H1 (cell line): Measurements from ENCODE around the gene TTC3. TPM values are rescaled to one million over a fixed set of nuclear protein-coding genes. Genes with fewer than 3 reads are reported as not detected.

Experiments used
- KDM5A ChIP-seq: fragments of 200-600 bp; IDR thresholded peaks from 2 replicates; pipeline ENCODE4 v1.7.1; 2012; ENCODE audit warnings: mild to moderate bottlenecking, low read length, inconsistent platforms, mixed read lengths
- MAFK ChIP-seq: IDR thresholded peaks from 2 replicates; pipeline ENCODE4 v1.6.1; 2012; ENCODE audit warnings: low read depth, mild to moderate bottlenecking, improper control_type of control experiment, low read length
- PHF8 ChIP-seq: fragments of 200-600 bp; sonication (generic); conservative IDR thresholded peaks from 2 replicates; pipeline ENCODE4 v1.7.1; 2012; ENCODE audit warnings: low read depth, mild to moderate bottlenecking, inconsistent platforms, low read length, moderate library complexity
- RXRA ChIP-seq: IDR thresholded peaks from 2 replicates; pipeline ENCODE4 v1.6.1; 2011; ENCODE audit warnings: low read depth, mild to moderate bottlenecking, low read length, moderate library complexity; ENCODE audit not compliant: insufficient read depth
- SP2 ChIP-seq: IDR thresholded peaks from 2 replicates; pipeline ENCODE4 v1.6.1; 2012; ENCODE audit warnings: mild to moderate bottlenecking, low read length, inconsistent platforms
- polyA plus RNA-seq, 7 experiments: library from polyadenylated mRNA; depleted of rRNA in 3 of 7; stranded (reverse) in 5 of 7; unstranded in 2 of 7; fragments of >200 nt in 5 of 7; fragments of 200-250 nt in 2 of 7; gene quantifications; 1 replicate in 5 of 7; 2 replicates in 1 of 7; 4 replicates in 1 of 7; pipeline versions ENCODE4 v1.2.1 to v1.2.3, GENCODE V29; 2011 to 2013; ENCODE audit warnings: missing spikeins in 2 of 7, mixed read lengths in 2 of 7
- total RNA-seq: library from RNA; stranded (reverse); fragmentation: NEBNext Ultra II Directional; extraction: Animal tissue kit (Norgen Biotek cat#: 25700); gene quantifications from 2 replicates; pipeline ENCODE4 v1.2.1, GENCODE V29; 2021
- TF ChIP-seq, protein P1 (sequence below): fragments of 300-600 bp; sonication (generic); IDR thresholded peaks from 2 replicates; pipeline ENCODE4 v1.7.1; 2012; ENCODE audit warnings: low read length, moderate library complexity, mild to moderate bottlenecking, inconsistent platforms; ENCODE audit not compliant: insufficient replicate concordance

The TTC3 gene
- total and polyA plus RNA-seq, 2 of the 8 experiments (the other 6 are each of a cell fraction or from before 2014, with no cell fraction given): 11.0 to 36.2 TPM

DNA sequence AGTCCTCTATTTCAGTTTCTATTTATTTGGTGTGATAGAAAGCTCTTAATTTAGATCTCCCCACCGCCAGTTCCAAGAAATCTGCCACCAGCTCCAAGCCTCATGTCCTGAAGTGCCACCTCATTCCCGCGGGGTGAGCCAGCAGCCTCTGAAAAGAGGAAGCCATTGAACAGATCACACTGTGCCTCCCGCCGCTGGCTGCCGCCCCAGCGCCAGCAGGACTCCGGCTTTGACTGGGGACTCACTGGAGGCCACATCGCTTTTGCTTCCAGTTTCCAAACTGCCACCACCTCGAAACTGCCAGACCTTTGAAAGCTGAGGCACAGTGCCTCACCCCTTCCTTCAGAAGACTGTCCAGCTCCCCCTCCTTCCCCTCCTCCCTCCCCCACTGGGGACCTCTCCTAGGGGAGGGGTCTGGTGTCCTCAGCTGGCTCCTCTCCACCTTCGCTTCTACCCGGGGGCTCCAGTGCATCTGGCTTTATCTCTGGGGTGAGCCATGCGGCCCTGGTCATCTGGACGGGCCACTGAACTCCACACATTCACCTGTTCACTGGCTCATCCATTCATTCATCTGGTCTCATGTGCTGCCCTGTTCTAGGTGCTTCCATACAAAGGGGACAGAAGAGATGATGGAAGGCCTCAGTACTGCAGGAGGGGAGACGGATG, 135.1 kb downstream of the TTC3 start (continued):
- TF ChIP-seq, protein P1, sequence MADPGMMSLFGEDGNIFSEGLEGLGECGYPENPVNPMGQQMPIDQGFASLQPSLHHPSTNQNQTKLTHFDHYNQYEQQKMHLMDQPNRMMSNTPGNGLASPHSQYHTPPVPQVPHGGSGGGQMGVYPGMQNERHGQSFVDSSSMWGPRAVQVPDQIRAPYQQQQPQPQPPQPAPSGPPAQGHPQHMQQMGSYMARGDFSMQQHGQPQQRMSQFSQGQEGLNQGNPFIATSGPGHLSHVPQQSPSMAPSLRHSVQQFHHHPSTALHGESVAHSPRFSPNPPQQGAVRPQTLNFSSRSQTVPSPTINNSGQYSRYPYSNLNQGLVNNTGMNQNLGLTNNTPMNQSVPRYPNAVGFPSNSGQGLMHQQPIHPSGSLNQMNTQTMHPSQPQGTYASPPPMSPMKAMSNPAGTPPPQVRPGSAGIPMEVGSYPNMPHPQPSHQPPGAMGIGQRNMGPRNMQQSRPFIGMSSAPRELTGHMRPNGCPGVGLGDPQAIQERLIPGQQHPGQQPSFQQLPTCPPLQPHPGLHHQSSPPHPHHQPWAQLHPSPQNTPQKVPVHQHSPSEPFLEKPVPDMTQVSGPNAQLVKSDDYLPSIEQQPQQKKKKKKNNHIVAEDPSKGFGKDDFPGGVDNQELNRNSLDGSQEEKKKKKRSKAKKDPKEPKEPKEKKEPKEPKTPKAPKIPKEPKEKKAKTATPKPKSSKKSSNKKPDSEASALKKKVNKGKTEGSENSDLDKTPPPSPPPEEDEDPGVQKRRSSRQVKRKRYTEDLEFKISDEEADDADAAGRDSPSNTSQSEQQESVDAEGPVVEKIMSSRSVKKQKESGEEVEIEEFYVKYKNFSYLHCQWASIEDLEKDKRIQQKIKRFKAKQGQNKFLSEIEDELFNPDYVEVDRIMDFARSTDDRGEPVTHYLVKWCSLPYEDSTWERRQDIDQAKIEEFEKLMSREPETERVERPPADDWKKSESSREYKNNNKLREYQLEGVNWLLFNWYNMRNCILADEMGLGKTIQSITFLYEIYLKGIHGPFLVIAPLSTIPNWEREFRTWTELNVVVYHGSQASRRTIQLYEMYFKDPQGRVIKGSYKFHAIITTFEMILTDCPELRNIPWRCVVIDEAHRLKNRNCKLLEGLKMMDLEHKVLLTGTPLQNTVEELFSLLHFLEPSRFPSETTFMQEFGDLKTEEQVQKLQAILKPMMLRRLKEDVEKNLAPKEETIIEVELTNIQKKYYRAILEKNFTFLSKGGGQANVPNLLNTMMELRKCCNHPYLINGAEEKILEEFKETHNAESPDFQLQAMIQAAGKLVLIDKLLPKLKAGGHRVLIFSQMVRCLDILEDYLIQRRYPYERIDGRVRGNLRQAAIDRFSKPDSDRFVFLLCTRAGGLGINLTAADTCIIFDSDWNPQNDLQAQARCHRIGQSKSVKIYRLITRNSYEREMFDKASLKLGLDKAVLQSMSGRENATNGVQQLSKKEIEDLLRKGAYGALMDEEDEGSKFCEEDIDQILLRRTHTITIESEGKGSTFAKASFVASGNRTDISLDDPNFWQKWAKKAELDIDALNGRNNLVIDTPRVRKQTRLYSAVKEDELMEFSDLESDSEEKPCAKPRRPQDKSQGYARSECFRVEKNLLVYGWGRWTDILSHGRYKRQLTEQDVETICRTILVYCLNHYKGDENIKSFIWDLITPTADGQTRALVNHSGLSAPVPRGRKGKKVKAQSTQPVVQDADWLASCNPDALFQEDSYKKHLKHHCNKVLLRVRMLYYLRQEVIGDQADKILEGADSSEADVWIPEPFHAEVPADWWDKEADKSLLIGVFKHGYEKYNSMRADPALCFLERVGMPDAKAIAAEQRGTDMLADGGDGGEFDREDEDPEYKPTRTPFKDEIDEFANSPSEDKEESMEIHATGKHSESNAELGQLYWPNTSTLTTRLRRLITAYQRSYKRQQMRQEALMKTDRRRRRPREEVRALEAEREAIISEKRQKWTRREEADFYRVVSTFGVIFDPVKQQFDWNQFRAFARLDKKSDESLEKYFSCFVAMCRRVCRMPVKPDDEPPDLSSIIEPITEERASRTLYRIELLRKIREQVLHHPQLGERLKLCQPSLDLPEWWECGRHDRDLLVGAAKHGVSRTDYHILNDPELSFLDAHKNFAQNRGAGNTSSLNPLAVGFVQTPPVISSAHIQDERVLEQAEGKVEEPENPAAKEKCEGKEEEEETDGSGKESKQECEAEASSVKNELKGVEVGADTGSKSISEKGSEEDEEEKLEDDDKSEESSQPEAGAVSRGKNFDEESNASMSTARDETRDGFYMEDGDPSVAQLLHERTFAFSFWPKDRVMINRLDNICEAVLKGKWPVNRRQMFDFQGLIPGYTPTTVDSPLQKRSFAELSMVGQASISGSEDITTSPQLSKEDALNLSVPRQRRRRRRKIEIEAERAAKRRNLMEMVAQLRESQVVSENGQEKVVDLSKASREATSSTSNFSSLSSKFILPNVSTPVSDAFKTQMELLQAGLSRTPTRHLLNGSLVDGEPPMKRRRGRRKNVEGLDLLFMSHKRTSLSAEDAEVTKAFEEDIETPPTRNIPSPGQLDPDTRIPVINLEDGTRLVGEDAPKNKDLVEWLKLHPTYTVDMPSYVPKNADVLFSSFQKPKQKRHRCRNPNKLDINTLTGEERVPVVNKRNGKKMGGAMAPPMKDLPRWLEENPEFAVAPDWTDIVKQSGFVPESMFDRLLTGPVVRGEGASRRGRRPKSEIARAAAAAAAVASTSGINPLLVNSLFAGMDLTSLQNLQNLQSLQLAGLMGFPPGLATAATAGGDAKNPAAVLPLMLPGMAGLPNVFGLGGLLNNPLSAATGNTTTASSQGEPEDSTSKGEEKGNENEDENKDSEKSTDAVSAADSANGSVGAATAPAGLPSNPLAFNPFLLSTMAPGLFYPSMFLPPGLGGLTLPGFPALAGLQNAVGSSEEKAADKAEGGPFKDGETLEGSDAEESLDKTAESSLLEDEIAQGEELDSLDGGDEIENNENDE: no peak
- TF ChIP-seq MAFK (no peak), PHF8 (no peak), SP2 (no peak), RXRA (no peak), KDM5A (no peak)
